ENCODE results near the gene SOX30.
"Not testable (repeated sequence)": the region's sequence is repeated elsewhere in the genome, so short reads cannot be mapped to it uniquely, and the experiment has no call there.

SOX30 gene

GRCh38 chr5:157652377-157652692, at the start of gene SOX30:
Gene SOX30 (minus strand): TSS chr5:157652438. CDS start chr5:157652078, 360 bp downstream.
- DNase-seq (ENCODE audit: low read depth in 2 of 2, low spot score in 1 of 2), result no peak

DNA sequence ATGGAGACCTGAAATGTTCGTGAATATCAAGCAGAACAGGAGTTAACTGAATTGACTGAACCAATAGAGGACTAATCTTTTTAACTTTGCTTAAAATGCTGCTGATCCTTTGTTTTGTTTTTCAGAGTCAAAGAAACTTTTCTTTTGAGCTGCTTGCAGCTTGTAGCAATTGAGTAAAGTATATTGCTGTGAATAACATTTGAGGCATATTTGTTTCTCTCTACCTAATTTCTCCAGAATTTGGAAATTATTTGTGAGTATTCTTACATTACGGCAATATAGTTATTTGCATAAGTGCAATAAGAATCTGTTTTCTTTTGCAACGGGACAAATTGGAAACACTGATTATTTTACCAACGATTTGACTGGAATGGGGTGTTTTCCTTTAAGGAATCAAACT, 46.4 kb upstream of the SOX30 start:
- not testable (repeated sequence) for DNase-seq (ENCODE audit: low read depth in 2 of 2, low spot score in 1 of 2)

DNA sequence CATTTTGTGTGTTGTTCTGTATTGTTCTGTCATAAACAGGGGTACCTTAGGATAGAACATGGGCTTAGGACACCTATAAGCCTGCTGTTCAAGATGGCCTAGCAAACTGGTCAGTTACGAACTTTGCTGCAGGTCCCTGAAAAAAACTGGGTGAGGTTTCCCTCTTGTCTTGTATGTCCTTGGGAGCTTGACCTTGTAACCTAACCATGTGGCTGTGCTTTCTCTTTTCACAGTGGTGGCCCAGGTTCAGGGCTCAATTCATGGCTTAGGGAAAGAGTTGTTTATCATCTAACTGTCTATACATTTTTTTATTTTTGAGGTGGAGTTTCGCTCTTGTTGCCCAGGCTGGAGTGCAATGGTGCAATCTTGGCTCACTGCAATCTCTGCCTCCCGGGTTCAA, 43.9 kb upstream of the SOX30 start:
- not testable (repeated sequence) for DNase-seq (ENCODE audit: low read depth in 2 of 2, low spot score in 1 of 2)

DNA sequence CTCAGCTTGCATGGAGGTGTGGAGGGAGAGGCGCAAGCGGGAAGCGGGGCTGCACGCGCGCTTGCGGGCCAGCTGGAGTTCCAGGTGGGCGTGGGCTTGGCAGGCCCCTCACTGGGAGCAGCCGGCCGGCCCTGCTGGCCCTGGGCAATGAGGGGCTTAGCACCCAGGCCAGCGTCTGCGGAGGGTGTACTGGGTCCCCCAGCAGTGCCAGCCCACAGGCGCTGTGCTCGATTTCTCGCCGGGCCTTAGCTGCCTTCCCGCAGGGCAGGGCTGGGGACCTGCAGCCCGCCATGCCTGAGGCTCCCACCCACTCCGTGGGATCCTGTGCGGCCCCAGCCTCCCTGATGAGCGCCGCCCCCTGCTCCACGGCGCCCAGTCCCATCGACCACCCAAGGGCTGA, 41.6 kb upstream of the SOX30 start:
- not testable (repeated sequence) for DNase-seq (ENCODE audit: low read depth in 2 of 2, low spot score in 1 of 2)

DNA sequence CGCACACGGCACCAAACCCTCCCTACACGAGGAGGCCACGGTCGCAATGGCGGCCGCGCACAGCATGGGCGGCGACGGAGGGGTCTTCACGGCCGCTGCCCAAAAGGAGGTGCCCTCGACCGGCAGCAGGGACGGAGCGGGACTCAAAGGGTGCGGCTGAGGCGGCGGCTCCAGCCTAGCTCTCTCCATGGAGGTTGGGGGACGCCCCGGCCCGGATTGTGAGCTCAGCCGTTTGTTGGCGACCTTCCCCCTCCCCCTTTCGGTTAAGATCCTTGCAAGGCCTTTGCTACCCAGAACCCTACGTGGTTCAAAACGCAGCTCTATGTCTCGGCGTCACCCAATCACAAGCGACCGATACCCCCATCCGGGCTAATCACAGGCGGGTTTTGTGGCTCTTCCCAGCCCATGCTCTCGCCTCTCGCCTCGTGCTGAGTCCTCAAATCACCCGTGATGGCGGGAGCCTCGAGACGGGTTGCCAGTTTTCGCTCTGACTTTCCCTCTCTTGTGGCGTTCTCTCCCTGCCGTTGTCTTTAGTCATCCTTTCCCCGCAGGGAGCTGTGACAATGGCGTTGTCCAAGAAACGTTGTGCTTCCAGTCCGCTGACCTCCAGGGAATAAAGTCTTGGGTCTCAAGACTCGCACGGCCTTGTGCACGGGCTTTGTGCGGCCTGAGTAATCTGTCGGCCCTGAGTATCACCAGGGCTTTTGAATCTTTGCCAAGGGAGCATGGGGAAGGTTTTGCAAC, 38.6 kb upstream of the SOX30 start:
- DNase-seq (ENCODE audit: low read depth in 2 of 2, low spot score in 1 of 2), result no peak

DNA sequence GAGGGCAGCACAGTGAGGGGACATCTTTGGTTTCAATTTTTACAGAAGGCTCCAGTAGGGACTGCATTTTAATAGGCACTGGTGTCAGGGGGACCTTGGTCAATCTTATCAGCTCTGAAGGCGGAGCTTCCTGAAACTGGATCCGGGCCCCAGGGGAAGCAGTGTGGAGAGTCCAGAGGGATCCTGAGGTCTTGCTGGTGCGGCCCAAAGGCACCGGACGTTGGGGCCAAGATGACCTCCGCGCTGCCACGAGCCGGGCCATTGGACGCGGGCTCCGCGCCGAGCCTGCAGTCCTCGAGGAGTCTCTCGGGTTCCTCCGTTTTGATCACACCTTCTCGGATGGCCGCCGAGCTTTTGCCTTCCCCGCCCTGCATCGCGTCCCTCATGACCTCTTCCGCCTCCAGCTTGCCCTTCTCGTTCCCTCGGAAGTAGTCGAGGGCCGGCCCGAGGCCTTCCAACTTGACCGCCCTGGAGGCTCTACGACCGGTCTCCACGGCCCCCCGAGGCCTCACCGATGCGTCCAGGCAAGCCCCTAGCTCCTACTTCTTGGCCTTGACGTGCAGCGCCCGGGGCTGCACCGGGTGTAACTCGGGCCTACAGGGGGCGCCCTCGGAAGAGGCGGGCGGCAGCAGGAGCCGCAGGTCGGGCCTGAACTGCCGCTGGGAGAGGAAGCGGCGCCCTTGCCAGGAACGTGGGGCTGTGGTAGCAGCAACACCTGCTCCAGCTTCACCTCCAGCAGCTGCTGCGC, 37.9 kb upstream of the SOX30 start:
- DNase-seq (ENCODE audit: low read depth in 2 of 2, low spot score in 1 of 2), result no peak

DNA sequence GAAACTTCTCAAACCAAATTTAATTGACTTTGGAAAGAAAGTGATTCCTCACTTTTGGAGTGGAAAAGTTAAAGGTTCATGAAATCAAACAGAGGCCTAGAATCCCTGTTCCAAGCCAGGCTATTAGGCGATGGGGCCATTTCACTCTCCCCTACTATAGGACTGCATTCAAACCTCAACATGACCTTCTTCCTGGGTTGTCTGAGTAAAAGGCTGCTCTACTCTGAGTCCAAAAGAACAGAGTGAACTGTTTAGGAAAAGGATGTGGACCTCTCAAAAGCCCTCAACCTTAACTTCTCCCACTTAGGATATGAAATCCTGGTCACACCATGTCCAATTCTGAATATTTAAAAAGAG, 34.9 kb upstream of the SOX30 start:
- no peak for DNase-seq (ENCODE audit: low read depth in 2 of 2, low spot score in 1 of 2)

GRCh38 chr5:157686276-157687197, 34.3 kb upstream of the SOX30 start:
- not testable (repeated sequence) for DNase-seq (ENCODE audit: low read depth in 2 of 2, low spot score in 1 of 2)

DNA sequence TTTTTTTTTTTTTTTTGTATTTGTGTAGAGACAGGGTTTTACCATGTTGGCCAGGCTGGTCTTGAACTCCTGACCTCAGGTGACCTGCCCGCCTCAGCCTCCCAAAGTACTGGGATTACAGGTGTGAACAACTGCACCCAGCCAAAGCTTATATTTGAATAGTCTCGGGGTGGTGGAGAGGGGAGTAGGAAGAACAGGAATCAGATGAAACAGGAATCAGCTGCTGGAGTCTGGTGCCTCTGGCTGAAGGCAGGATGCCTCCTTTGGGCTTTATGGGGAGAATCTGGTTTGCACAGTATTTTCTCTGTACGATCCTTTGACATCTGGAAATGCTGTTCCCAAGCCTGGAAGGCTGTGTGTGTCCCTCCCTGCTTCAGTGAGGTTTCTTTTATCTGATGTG, 30.0 kb upstream of the SOX30 start:
- no peak for DNase-seq (ENCODE audit: low read depth in 2 of 2, low spot score in 1 of 2)

DNA sequence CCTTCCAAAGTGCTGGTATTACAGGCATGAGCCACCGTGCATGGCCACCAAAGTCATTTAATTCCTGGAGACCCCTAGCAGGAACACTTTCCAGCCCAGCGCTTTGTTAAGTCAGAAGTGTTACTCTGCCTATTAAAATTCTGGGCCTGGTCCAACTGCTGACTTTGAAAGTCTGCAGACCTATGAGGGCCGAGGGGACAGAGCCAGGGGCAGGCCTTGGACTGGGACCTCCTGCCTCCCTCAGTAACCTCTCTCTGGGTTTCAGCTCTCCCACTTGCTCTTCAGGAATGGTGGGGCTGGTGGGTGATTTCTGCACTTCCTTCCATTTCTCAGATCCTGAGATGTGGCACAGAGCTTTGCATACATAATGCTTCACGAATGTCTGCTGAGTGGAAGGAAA, 28.8 kb upstream of the SOX30 start:
- no peak for DNase-seq (ENCODE audit: low read depth in 2 of 2, low spot score in 1 of 2)

GRCh38 chr5:157680239-157680638, 28.0 kb upstream of the SOX30 start:
- no peak for DNase-seq (ENCODE audit: low read depth in 2 of 2, low spot score in 1 of 2)

- DNase-seq (ENCODE audit: low read depth in 2 of 2, low spot score in 1 of 2), result no peak
These were observed 27.6 kb upstream of the SOX30 start for GRCh38 chr5:157679801-157680200.

DNA sequence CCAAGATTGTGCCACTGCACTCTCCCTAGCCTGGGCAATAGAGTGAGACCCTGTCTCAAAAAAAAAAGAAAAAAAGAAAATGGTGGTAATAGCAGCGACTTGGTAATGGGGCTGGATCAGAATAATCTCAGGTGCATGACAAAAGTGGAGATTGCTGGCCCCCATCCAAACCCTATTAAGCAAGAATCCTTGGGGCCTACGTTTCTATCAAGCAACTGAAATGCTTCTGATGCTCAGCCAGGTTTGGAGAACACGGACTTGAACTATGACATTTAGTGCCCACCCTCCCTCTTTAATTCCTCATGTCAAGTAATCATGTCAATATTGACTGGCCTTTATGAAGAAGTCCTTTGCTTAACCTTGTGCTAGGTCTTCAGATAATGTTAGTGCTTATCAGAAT, 25.7 kb upstream of the SOX30 start:
- no peak for DNase-seq (ENCODE audit: low read depth in 2 of 2, low spot score in 1 of 2)

- DNase-seq (ENCODE audit: low read depth in 2 of 2, low spot score in 1 of 2), result not testable (repeated sequence)
These were observed 22.1 kb upstream of the SOX30 start for GRCh38 chr5:157674351-157674750.

- DNase-seq (ENCODE audit: low read depth in 2 of 2, low spot score in 1 of 2), result no peak
These were observed 20.7 kb upstream of the SOX30 start for GRCh38 chr5:157672976-157673375.

DNA sequence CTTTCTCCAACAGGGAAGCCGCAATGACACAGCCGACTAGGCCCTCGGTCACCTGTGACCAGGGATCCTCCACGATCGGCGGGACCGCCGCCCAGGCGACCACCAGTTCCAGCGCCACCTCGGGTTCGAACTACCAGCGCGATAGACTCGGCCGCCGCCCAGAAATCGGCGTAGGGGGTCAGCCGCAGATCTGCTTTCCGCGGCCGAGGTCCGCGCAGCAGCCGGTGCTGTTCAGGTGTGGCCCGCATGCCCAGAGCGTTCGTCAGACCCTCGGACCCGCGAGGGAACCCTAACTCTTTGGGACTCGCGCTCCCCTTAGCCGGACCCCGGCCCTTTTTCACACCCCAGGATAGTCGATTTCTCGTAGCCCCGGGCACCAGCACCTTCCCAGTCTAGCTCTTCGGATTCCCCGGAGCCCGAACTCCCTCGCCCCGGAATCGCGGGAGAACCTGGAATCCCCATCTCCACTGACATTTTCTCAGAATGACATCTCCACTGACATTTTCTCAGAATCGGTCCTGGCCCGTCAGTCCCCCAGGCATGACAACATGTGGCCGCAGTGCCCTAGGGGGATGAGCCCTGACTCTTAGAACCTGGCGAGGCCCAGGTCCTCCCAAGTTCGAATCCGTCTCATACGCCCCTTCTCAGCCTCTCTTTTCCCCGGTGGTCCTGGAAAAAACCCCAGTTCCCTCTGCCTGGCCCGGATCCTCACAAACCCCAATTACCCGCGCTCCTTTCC, 19.5 kb upstream of the SOX30 start:
- DNase-seq (ENCODE audit: low read depth in 2 of 2, low spot score in 1 of 2), result no peak

GRCh38 chr5:157670662-157671591, 18.7 kb upstream of the SOX30 start, which contains the start of gene C5orf52:
Gene C5orf52 (plus strand): TSS chr5:157671533. CDS start chr5:157671615, 82 bp downstream.
- DNase-seq (ENCODE audit: low read depth in 2 of 2, low spot score in 1 of 2), result no peak

GRCh38 chr5:157669701-157670097, 17.5 kb upstream of the SOX30 start:
- DNase-seq (ENCODE audit: low read depth in 2 of 2, low spot score in 1 of 2), result no peak

DNA sequence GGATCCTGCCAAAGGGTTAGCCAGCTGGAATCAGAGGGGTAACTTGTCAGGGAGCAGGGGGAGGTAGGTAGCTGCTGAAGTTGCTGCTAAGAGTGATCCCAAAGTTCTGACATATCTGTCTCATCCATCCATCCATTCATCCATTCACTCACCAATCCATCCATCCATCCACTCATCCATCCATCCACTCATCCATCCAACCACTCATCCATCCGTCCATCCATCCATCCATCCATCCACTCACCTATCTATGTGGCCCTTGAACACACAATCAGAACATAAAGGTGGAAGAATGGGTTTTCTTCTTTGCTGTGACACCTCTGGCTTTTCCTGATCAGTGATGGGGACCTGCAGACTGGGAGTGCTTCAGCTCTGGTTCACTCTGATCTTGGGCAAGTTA, 16.1 kb upstream of the SOX30 start:
- no peak for DNase-seq (ENCODE audit: low read depth in 2 of 2, low spot score in 1 of 2)

Data from stimulated activated CD8-positive, alpha-beta memory T cell treated with anti-CD3 and anti-CD28 coated beads, Interleukin-4, amount 100 ng/mL, for 4 hours (primary cell).